Caki2 (cell line): ENCODE data around the gene GUCA2B. TPM values are rescaled to one million over a fixed set of nuclear protein-coding genes. Genes with fewer than 3 reads are reported as not detected.

Experiments used
- DNase-seq: peaks from one replicate; pipeline ENCODE4 v3.0.0-alpha.2; 2015; ENCODE audit warnings: low read depth
- in situ Hi-C: cut with HindIII; loops from 2 replicates; pipeline ENCODE4 v1.10.0; 2016; ENCODE audit warnings: low sequenced_read_pairs, low pct_unique_long_range_greater_than_20kb, mixed read lengths
- total RNA-seq: library from RNA; depleted of rRNA; stranded (reverse); fragments of >200 nt; shearing (Covaris generic); gene quantifications from 2 replicates; pipeline ENCODE4 v1.2.3, GENCODE V29; 2014; ENCODE audit warnings: low replicate concordance; rRNA removed

Gene GUCA2B
- total RNA-seq, result not detected in 2 replicates

DNA sequence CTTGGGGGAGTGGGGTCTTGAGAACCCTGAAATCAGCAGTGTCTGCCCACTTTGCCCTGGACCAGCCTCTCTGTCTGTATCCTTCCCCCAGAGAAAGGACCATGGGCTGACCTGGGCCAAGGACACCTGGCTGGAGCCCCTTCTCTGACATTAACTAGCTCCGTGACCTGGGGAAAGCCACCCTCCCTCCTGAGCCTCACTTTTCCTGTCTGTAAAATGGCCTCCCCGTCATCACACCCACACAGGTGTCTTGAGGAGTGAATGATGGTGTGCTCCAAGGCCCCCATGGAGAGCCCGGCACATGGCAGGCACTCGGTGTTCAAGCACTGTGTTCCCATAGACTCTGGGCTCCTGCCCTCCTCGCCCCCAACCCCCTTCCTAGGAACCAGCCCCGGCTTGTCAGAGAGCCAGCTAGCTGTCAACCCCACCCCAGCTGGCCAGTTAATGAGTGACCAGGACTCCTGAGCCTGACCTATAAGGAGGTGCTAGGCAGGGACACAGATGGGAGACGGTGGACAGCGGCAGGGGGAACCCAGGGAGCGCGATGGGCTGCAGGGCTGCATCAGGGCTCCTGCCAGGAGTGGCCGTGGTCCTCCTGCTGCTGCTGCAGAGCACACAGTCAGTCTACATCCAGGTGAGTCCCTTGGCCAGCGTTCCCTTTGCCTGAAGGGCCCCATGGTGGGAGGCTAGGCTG lies at the start of gene GUCA2B:
Gene GUCA2B, plus strand, starts transcription at position 504 of the 694 bp plus-strand sequence. Its CDS starts 41 bp downstream, at position 545.
- in situ Hi-C loops, result no loop called here
- DNase-seq, result no peak

DNA sequence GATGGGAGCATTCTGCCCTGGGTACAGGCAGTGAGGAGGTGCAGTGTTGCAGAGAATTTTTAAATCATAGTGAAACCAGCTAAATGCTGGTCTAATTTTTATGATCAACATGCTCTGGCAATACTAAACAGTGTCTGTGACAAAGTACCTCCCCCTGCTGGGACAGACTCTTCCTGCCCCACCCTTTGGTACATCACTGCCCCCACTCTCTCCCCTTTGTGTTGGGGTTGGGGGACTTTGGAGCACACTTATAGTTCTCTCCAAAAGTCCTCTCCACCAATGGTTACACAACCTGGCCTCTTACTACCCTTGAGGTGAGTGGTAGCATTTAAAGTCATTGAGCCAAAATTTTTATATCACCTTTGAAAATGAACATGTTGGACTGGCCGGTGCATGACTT lies 48.2 kb upstream of the GUCA2B start:
- in situ Hi-C loops, result no loop called here

DNA sequence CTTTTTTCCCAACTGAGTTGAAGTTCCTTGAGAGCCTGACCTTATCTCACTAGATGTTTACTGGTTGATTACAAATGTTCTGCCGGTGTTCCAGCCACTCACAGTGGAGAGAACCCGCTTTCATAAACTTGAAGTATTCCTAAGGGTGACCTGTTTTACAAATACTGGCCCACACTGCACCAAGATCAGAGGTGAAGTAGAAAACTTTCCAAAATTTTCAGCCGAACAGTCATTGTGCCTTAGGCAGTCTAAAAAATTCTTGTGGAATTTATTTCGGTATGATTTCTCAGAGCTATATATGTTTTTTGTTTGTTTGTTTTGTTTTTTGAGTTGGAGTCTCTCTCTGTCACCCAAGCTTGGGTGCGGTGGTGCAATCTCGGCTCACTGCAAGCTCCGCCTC lies 44.9 kb upstream of the GUCA2B start:
- in situ Hi-C loops, result no loop called here
- no peak for DNase-seq

More for the DNA sequence above, 48.2 kb upstream of the GUCA2B start:
- no peak for DNase-seq

DNA sequence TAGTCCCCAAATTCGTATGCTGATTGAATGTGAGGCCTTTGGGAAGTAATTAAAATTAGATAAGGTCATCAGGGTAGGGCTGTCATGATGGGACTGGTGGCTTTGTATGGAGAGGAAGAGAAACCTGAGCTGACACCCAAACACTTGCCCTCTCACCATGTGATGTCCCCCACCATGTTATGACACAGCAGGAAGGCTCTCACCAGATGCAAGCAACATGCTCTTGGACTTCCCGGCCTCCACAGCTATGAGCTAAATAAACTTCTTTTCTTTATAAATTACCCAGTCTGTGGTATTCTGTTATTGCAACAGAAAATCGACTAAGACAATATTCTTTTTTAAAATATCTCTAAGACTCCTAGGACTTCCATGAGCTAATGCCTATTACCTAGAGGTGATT lies 43.6 kb upstream of the GUCA2B start:
- in situ Hi-C loops, result no loop called here
- DNase-seq, result no peak

DNA sequence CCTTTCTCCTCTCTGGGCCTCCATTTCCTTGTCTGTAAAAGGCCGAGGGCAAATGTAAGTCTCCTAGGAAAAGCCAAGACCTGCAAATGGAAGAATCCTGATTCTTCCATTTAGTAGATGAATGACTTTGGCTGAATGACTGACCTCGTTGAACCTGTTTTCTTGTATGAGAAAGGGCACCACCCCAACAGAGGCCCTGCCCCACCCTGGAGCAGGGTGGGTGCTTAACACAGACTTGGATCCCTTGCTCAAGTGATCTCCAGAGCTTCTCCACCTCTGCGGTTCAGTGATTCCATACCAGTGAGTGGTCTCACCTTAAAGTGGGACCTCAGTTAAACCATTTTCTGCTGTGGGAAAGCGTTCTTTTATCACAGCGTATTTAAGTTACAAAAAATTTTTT lies 39.0 kb upstream of the GUCA2B start:
- in situ Hi-C loops, result no loop called here
- no peak for DNase-seq

DNA sequence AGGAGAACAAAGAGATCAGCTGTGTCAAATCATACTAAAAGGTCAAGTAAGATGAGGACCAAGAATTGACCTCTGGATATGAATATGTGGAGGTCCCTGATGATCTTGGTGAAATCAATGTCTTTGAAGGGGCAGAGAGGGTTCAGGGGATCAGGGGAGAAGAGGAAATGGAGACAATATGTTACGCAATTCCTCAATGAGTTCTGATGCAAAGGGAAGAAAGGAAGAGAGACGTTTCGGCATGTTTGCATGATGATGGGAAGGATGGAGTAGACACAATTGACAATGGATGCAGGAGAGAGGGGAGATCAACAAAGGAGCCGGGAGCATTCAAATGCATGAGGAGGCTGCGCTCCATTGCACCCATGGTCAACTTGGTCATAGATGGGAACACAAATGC lies 36.0 kb upstream of the GUCA2B start:
- in situ Hi-C loops, result no loop called here
- no peak for DNase-seq

DNA sequence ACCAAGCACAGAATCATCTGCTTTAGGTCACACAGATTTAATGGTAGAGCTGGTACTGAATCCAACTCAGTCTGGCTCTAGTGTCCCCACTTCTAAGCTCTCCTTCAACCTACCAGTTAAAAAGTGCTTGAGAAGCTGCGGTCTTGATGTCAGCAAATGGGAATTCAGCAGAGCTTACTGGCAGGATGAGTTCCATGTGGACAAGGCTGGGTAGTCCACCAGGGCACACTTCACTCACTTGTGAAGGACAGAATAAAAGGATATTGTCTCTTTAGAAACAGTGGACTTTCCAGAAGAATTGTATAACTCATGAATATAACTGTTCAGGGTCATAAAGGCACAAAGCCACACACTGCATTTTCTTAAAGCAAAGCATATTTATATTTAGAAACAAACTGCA lies 35.1 kb upstream of the GUCA2B start:
- DNase-seq, result no peak
- in situ Hi-C loops, result no loop called here

DNA sequence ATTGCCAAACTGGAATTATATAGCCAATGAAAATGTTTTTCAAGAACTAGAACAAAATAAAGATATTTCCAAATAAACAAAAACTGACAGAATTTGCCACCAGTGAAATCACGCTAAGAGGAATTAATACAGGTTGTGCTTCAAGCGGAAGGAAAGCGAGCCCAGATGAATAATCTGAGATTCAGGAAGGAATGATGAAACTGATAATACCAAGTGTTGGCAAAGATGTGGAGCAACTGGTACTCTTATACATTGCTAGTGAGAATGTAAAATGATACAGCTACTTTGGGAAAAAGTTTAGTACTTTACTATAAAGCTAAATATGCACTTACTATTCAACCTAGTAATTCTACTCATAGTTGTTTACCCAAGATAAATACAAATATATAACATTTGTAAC lies 30.8 kb upstream of the GUCA2B start:
- no peak for DNase-seq
- in situ Hi-C loops, result no loop called here

DNA sequence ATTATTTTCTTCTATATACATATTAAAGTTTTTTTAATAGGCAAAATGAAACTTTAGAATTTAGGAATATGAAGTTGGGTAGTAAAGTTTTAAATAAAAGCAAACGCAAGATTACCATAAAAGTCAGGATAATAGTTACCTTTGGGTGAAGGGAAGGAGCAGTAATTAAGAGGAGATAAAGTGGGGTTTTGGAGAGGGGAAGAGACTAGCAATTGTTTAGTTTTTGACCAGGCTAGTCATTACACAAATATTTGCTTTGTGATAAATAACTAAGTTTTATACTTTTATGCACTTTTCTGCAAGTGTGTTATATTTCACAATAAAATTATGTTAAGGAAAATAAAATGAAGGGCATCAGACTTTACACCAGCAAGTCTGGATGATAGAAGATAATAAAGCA lies 27.7 kb upstream of the GUCA2B start:
- DNase-seq, result no peak
- in situ Hi-C loops, result no loop called here

DNA sequence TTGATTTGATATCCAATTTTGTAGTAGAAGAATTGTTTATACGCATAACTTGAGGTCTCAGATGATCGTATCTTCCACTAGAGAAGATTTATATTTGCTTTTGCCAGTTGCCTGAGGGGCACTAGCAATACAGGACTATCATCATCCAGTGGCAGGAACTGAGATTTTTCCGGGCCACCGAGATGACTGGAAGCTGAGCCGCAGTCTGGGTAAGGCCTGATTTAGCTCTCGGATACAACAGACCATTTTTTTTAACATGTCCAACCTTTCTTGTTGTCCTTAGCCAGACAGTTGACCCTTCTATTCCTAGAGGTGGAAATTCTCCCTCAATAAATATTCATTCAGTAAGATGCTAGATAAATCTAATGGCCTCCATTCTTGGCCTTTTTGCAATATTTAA lies 25.4 kb upstream of the GUCA2B start:
- no peak for DNase-seq
- in situ Hi-C loops, result no loop called here

DNA sequence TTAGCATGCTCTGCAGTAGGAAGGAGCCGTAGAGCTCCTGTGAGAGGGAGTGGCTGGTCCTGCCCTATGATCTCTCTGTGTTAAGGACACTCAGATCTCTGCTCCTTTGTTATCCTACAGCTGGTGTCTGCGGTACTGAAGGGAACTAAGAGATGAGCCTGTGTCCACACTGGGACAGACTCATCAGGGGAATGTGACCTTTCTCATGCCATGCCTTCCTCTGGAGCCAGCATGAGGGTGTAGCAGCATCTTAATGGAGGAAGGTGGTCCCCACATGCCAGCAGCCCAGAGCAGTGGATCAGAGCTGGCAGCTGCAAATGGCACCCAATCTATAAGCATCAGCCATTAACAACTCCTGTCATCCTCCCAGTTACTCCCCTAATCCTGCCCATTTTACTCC lies 24.7 kb upstream of the GUCA2B start:
- no peak for DNase-seq
- in situ Hi-C loops, result no loop called here

DNA sequence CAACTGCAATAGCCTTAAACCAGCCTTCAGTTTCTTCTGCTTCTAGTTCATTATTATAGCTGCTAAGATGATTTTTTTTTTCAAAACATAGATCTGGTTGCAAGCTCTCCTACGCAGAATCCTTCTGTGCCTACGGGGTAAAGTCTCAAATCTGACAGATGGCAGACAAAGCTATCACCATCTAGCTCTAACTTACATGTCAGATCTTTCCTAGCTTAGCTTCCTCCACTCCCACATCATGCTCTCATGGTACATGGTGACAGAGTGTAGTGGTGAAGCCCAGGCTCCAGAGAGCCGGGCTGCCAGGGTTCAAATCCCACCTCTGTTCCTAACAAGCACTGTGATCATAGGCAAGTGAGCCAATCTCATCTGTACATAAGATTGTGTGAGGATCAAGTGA lies 24.2 kb upstream of the GUCA2B start:
- no peak for DNase-seq
- in situ Hi-C loops, result no loop called here

DNA sequence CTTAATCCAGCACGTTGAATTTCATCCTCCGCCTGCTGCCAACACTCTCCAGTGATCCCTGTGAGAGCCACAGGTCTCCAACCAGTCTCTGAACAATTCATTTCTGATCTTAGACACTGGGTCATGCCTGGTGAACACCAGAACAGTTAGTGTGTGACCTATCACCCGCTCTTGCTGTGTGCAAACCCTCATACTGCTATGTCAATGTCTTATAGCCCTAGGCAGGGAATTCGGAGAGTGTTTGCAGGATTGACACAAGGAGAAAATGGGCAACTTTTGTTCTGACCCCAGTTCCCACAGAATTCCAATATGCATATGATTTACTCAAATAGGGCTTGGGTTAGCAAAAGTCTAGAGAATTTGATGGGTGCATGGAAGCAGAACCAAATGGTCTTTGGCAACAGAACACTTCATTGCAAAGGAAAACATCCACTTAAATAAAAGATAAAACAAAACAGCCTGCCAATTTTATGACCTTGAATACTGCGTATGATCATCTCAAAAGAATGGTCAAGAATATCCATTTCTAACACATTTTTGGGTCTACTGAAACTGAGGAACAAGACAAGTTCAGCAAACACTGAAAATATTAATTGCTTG lies 23.0 kb upstream of the GUCA2B start:
- in situ Hi-C loops, result no loop called here
- DNase-seq, result no peak

DNA sequence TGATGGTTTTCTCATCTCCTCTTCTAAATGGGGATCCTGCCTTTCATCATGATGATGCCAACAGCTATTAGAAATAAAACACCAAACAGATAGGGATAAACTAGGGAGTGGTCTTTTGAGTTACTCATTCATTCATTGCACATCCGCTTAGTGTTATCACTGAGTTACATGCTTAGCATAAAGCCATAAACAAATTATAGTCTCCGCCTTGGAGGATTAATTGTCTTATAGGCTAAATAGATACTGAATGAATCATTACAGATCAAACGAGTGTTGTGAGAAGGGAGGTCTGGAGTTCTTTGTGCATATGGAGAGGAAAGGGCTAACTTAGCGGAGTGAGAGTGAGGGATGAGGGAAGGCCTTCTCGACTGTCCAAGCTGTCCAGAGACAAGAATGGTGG lies 19.8 kb upstream of the GUCA2B start:
- in situ Hi-C loops, result no loop called here
- no peak for DNase-seq

DNA sequence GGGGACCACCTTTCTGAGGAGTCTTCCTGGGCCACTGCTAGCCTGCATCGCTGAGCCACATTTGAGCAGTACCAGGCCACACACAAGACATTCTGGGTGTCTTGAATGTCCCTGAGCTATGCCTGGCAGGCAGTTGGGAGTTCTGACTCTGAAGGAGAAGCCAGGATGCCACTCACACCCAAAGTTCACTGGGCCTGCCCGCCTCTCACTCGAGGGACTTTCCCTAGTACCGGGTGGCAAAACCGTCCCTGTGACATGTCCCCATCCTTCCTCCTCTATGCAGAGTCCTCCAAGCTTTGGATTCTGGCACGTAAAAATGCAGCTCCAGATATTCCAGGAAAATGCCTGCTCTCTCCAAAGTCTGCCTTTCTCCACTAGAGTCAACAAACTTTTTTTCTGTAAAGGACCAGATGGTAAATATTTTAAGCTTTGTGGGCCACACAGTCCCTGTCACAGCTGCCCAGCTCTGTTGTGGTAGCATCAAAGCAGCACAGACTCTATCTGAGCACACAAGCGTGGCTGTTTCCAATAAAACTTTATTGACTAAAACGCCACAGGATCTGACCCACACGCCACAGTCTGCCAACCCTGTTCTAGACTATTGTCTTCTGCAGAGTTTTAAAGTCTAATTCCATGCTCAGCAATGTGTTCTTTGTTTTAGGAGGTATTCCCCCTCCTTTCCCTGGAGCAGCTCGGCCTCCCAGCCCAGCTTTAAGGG lies 19.2 kb upstream of the GUCA2B start:
- in situ Hi-C loops, result no loop called here
- no peak for DNase-seq

DNA sequence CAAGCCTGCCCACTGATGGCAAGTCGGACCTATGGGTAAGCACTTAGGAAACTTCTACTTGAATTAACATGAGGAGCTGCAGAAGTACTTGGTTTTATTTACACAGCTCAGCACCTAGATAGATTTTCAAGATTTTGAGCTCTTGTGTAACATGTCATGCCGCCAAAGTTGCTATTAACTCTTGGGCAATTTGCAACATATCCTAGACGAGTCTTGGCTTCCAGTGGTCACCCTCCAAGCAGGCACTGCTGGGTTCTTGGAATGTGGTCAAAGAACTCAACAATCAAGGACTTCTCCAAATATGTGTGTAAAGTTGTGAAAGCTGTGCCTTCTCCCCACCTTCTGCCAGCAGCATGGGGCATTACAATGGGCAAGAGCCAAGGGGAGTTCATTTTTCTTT lies 17.8 kb upstream of the GUCA2B start:
- DNase-seq, result no peak
- in situ Hi-C loops, result no loop called here

DNA sequence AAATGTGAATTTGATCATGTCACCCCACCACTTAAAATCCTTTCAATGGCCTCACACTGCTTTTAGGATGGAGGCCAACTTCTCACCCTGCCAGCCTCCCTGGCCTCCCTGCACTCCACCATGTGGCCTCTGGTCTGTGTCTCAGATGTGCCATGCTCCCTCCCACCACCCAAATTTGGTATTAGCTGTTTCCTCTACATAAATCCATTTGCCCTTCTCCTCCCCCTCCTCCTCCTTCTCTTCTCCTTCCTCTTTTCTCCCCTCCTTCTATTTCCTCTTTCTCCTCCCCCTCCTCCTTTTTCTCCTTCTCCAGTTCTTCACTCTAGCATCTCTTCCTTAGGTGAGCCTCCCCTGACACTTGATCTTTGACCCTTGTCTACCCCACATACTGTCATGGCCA lies 16.7 kb upstream of the GUCA2B start:
- no peak for DNase-seq
- in situ Hi-C loops, result no loop called here

DNA sequence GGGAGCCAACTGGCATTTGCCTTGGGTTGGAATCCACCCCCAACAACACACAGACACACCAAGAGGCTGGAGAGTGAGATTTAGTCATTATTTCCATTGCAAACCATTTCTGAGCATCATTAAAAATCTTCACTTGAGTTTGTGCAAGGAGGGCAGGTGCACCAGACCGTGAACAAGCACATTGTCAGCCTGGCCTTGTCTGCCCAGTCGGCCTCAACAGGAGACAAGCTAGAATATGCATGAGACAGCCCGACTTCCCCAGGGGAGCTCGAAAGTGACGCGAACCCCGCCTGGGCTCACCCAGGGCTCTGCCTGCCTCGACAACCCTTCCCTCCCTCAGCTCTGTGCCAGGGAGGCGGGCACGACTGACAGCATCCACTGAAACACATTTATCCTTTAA lies 15.4 kb upstream of the GUCA2B start:
- peak; percentile 26 for DNase-seq
- in situ Hi-C loops, result no loop called here

DNA sequence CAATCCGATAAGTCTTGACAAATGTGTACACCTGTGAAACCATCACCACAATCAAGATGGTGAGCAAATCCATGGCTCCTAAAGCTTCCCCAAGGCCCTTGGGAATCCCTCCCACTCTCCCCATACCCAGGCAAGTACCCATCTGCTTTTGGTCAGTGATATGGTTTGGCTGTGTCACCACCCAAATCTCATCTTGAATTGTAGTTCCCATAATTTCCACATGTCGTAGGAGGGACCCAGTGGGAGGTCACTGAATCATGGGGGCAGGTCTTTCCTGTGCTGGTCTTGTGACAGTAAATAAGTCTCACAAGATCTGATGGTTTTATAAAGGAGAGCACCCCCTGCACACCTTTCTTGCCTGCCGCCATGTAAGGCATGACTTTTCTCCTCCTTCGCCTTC lies 14.6 kb upstream of the GUCA2B start:
- in situ Hi-C loops, result no loop called here
- DNase-seq, result no peak

DNA sequence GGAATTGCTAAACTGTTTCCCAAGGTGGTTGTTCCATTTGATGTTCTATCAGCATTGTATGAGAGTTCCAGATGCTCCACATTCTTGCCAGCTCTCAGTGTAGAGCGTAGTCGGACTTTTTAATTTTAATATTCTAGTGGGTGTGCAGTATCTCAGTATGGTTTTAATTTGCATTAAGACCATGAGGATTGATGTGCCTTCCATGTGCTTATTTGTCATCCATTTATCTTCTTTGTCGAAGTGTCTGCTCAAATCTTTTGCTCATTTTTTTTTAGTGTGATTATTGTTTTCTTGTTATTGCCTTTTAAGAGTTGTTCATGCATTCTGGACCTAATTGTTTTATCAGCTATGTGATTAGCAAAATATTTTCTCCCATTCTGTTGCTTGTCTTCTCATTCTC lies 13.8 kb upstream of the GUCA2B start:
- in situ Hi-C loops, result no loop called here
- no peak for DNase-seq
